Measurements from ENCODE around the gene CASQ1. TPM values are rescaled to one million over a fixed set of nuclear protein-coding genes. Genes with fewer than 3 reads are reported as not detected.

Gene CASQ1
- total RNA-seq, 4 donors from 2014 or later: 0.44 to 0.75 TPM; not detected in 2

DNA sequence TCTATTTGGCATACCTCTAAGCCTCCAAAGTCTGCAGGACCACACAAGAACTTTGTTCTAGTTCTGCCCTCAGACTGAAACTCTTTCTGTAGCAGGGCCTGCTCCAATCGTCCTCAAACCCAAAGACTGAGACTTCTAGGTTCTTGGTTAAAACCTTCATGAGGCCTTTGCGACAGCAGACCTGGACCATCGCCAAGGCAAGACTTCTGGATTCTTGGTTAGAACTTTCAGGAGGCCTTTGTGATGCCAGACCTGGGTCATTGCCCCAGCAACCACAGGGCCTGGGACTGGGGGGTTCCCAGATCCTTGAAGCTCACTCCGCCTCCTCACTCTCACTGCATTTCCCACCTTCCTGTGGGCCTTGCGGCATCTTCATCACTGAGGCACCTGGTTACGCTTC lies 39.1 kb upstream of the CASQ1 start, which contains the start of gene ATP1A4:
Gene ATP1A4, plus strand, starts transcription at position 301 of the 400 bp plus-strand sequence. CDS start 438 bp downstream, outside the sequence.
- TF ChIP-seq, protein P1, sequence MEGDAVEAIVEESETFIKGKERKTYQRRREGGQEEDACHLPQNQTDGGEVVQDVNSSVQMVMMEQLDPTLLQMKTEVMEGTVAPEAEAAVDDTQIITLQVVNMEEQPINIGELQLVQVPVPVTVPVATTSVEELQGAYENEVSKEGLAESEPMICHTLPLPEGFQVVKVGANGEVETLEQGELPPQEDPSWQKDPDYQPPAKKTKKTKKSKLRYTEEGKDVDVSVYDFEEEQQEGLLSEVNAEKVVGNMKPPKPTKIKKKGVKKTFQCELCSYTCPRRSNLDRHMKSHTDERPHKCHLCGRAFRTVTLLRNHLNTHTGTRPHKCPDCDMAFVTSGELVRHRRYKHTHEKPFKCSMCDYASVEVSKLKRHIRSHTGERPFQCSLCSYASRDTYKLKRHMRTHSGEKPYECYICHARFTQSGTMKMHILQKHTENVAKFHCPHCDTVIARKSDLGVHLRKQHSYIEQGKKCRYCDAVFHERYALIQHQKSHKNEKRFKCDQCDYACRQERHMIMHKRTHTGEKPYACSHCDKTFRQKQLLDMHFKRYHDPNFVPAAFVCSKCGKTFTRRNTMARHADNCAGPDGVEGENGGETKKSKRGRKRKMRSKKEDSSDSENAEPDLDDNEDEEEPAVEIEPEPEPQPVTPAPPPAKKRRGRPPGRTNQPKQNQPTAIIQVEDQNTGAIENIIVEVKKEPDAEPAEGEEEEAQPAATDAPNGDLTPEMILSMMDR (IDR thresholded peaks at IDR 0.05; ENCODE audit: low read depth): no peak

DNA sequence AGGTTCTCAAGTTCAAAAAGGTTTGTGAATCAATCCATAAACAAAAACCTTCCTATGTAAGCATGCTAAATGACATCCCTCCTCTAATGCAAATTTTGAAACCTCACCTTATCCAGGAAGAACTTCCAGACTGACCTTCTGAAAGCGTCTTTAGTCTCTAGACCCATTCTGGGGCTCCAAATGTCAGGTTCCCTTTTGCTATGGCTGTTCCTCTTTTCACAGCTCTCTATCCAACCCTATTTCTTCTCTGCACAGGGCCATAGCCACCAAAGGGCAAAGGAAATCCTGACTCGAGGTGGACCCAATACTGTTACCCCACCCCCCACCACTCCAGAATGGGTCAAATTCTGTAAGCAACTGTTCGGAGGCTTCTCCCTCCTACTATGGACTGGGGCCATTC lies 35.6 kb upstream of the CASQ1 start:
- TF ChIP-seq, protein P1 (IDR thresholded peaks at IDR 0.05; ENCODE audit: low read depth): no peak

DNA sequence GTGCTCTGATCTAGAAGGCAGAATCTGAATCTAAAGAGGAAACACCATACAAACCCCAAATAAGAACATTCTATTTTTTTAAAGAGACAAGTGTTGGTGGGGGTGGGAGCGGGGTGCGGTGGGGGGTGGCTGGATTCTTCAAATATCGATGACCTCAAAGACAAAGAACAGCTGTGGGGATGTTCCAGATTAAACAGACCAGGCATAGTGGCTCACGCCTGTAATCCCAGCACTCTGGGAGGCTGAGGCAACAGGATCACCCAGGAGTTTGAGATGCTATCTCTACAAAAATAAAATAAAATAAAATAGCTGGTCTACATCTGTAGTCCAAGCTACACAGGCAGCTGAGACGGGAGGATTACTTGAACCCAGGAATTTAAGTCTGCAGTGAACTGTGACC lies 34.0 kb upstream of the CASQ1 start:
- TF ChIP-seq, protein P1 (IDR thresholded peaks at IDR 0.05; ENCODE audit: low read depth): no peak

DNA sequence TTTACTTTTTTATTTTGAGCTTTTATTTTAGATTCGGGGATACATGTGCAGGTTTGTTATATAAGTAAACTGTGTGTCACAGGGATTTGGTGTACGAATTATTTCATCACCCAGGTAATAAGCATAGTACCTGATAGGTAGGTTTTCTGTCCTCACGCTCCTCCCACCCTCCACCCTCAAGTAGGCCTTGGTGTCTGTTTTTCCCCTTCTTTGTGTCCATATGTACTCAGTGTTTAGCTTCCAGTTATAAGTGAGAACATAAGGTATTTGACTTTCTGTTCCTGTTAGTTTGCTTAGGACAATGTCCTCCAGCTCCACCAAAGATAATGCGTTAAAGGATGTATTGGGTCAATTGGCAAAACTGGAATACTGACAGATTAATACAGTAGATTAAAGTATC lies 33.2 kb upstream of the CASQ1 start:
- TF ChIP-seq, protein P1 (IDR thresholded peaks at IDR 0.05; ENCODE audit: low read depth): no peak

DNA sequence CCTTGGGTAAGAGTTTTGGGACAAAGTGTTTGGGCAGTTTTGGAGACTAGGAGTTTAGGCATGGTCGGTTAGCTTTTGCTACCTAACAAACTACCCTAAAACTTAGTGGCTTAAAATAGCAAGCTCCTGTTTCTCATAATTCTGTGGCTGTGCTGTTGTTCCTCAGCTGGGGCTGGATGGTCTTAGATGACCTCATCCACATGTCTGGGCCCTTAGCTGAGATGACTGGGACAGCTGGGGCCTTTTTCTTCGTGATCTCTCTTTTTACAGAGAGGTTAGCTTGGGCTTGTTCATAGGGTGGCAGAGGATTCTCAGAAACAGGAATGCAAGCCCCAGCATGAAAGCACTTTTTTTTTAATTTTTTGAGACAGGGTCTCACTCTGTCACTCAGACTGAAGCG lies 32.3 kb upstream of the CASQ1 start:
- TF ChIP-seq, protein P1 (IDR thresholded peaks at IDR 0.05; ENCODE audit: low read depth): no peak

DNA sequence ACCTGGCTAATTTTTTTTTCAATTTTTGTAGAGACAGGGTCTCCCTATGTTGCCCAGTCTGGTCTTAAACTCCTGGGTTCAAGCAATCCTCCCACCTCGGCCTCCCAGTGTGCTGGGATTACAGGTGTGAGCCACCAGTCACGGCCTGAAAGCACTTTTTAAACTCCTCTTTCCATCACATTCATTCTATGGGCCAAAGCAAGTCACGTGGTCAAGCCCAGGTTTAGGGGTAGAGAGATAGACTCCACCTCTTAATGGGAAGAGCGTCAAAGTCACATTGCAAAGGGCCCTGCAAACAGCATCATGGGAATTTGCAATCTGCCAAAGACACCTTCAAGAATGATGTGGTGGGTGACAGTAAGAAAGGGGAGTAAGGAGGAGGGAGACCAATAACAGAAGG lies 31.8 kb upstream of the CASQ1 start:
- TF ChIP-seq, protein P1 (IDR thresholded peaks at IDR 0.05; ENCODE audit: low read depth): no peak

DNA sequence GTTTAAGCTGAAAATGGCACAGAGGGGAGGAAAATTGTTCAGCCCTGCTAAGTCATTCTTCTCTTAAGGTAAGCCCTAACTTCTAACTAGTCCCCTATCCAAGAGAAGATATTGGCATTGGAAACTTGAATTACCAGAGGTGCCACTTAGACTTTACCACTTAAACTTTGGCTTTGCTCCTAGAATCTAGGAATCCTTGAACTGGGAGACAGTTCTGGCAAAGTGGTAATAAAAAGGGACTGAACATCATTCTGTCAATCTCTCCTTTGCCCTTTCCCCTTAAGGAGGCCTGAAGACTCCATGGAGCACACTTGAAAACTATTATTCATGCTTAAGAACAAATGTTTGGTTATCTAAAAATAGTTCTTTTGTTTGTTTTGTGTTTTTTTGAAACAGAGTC lies 30.5 kb upstream of the CASQ1 start:
- TF ChIP-seq, protein P1 (IDR thresholded peaks at IDR 0.05; ENCODE audit: low read depth): no peak
